Hematopoietic multipotent progenitor cell treated with erythropoietin and hydrocortisone succinate and interleukin-3 and kit ligand, for 6 days (in vitro differentiated cells): Measurements from ENCODE around the gene NAA80.

Experiments
- DNase-seq: peaks from one replicate; pipeline ENCODE4 v3.0.0-alpha.2; 2015

Gene NAA80, protein sequence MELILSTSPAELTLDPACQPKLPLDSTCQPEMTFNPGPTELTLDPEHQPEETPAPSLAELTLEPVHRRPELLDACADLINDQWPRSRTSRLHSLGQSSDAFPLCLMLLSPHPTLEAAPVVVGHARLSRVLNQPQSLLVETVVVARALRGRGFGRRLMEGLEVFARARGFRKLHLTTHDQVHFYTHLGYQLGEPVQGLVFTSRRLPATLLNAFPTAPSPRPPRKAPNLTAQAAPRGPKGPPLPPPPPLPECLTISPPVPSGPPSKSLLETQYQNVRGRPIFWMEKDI

DNA sequence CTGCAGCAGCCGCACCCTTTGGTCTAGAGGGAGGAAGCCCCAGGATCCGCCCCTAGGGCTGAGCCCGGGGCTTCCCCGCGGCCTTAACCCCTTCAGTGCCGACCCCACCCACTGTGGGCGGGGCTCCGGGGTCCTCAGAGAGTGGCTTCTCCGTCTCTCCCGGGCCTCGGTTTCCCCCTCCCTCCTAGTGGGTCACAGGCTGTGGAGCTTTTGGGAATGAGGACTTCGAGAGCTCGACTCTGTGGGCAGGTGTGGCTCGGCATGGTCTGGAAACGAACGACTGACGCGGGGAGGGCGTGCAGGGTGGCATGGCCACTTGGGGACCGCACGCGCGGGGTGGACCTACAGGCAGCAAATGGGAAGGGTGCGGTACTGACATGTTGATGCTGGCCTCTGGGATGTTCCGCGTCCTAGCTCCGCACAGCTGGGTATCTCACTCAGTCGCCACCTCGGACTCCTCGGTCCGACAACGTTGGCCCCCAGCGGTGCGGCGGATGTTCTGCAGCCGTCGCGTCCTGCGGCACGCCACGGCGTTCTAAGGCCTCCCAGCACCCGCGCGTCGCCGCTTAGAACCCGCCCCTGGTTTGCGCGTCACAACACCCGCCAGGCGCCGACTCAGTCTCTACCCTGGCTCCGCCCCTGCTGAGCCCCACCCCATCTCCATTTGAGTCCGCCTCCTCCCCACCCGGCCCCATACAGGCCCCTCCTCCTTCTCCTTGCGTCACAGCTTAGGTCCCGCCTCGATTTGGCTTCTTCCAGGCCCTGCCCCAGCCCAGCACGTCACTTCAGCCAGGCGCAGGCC, at the start of gene NAA80, which contains the start of gene HYAL3:
NAA80 (minus strand) TSS at position 570 of the 802 bp plus-strand sequence. CDS start 1,942 bp downstream, outside the sequence.
HYAL3 (minus strand) TSS at position 570 of the 802 bp plus-strand sequence. CDS start 3,803 bp downstream, outside the sequence.
- peak; percentile 99 for DNase-seq

DNA sequence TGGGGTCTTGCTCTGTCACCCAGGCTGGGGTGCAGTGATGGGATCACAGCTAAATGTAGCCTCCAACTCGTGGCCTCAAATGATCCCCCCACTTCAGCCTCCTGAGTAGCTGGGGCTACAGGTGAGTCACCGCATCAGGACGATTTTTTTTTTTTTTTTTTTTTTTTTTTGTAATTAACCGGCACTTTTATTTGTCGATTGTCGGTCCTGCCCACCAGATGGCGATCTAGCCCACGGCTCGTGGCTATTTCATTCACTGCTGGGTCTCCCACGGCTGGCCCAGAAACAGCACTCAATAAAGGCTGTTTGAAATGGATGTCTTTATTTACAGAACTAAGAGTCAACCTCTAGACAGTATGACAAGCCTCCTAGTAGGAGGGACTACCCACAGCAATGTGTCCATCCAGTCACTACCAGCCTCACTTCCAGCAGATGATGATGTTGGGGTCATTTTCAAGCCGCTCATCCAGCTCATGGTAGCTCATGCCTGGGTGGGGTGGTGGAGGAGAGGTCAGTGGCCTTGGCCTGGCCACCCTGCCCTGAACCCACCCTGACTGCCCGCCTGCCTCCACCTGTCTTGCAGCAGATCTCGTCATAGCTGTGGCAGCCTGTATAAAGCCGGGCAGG, 48.1 kb upstream of the NAA80 start:
- DNase-seq: peak; percentile 90

DNA sequence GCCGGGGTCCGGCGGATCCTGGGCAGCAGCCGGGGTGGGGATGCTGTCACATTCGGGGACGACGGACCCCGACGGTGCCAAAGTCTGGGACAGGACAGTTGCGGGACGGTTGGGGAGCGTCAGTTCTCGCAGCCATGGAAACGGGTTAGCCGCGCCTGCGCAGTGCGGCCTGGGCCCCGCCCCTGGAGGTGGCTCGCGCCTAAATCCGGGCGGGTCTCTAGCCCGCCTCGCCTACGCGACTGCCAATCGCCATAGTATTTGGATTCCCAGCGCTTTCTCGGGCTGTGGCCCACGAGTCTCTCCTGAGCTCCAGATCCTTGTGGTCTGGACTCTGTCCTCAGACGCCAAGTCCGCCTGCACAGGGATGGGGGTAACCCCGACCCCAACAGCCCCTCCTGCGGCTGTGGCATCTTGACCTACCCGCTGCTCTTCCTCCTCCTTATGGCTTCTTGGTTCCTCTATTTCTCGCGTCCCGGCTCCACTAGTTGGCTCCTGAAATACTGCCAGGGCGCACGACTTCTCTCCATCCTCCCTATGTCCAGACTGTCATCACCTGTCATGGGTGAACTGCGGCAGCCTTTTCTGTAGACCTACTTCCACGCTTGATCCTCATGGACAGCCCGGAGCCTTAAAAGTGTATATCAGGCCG, 46.5 kb upstream of the NAA80 start, which contains the start of gene ZMYND10:
ZMYND10 (minus strand) TSS at position 147 of the 649 bp plus-strand sequence. CDS start 153 bp downstream, outside the sequence.
- DNase-seq: peak; percentile 90

DNA sequence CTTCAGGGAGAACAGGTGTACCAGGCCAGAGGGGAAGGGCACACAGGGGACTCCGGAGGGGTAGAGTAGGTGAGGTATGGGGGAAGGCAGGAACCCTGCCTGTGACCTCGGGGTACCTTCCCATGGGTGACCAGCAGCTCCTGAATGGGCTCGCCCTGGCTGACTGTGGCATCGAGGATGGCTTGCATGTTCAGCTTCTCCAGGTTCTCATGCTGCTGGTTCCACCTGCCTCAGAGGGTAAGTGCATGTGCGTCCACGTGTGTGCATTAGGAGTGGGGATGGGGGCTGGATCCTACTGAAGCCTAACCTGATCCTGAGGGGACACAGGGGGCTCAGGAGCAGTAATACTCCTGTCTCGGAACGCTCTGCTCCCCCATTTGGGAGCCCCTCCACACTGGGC, 45.8 kb upstream of the NAA80 start:
- no peak for DNase-seq

DNA sequence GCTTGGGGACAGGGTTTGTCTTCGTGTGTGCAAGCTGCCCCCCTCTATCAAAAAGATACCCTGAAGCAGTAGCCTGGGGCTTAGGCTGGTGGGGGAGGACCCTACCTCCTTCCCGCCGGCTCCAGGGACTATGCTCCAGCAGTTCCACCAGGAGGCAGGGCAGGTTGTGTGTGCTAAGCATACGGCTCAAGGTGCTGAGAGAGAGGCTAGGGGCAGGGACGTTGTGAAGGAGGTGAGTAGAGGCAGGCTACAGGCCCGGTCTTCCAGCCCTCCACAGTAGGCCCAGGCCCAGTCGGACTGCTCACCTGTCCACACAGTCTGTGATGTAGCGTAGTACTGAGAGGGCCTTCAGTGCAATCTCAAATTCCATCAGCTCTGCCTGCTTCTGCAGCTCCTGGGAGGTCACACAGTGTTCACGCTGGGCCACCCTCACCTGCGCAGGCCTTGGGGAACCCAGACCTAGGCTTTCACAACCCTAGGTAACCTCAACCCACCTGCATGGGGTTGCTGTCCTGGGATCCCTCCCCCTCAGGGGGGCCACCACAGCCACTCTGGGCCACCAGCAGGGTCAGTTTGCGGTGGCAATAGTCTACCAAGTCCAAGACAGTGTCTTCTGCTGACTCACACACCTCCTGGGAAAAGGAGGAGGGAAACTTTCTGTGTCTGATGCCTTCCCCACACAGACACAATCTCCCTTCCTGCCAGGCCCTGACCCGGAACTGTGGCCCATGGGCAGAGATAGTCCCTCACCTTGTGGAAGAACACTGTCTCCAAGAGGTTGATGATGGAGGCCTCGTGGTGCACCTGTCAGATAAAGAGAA, 43.8 kb upstream of the NAA80 start:
- no peak for DNase-seq

DNA sequence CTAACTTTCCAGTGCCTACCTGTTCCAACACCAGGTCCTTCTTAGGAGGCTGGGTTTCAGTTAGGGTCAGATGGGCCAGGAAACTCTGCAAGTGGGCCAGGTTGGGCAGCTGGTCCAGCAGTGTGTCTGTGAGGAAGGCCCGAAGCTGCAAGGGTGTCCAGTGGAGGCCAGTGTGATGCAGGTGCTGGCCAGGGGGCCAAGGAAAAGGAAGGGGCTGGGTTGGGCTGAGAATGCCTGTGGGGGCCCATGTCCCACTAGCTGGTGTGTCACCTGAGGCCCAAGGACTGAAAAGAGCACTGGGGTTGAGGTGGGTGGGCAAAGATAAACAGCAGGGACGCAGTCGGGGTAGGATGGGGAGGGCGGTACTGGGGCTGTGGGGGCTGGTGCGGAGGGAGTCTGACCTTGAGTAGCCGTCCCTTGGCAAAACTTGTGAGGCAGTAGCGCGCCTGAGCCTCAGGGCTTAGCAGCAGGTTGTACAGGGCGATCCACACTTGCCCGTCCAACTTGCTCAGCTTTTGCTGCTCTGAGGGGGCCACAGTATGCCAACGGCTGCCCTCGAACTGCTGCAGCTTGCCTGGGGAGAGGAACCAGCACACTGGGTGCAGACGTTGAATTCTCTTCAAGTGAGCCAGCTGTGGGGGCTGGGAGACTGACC, 42.9 kb upstream of the NAA80 start:
- DNase-seq: no peak

DNA sequence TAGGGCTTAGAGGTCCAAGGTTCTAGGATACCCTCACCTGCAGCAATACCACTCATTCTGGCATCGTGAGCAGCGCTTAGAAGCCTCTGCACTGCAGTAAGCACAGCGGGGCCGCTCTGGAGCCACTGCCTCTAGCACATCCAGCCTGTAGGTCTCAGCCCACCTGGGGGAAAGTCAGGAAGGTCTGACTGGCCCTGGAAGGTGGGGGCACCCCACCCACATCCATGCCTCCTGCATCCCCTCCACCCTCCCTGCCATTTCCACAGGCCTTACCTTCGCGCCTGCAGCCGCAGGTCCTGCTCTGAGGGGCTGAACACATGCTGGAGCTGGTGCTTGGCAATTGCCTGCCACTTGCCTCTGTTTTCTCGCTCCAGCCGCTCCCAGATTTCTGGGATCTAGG, 42.3 kb upstream of the NAA80 start:
- no peak for DNase-seq

DNA sequence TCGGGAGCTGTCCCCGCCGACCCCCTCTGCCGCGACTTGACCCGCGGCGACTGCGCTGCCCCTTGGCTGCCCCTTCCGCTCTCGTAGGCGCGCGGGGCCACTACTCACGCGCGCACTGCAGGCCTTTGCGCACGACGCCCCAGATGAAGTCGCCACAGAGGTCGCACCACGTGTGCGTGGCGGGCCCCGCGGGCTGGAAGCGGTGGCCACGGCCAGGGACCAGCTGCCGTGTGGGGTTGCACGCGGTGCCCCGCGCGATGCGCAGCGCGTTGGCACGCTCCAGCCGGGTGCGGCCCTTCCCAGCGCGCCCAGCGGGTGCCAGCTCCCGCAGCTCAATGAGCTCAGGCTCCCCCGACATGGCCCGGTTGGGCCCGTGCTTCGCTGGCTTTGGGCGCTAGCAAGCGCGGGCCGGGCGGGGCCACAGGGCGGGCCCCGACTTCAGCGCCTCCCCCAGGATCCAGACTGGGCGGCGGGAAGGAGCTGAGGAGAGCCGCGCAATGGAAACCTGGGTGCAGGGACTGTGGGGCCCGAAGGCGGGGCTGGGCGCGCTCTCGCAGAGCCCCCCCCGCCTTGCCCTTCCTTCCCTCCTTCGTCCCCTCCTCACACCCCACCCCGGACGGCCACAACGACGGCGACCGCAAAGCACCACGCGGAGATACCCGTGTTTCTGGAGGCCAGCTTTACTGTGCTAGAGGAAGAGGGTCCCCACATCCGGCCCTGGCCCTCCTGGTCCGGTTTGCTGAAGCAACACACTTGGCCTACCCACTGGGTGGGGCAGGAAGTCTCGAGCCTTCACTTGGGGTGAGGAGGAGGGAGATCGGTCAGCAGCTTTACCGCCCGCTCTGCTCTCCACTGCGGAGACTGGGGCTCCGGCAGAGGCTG, 41.5 kb upstream of the NAA80 start, which contains the start of gene RASSF1:
RASSF1 (minus strand) TSS at position 389 of the 882 bp plus-strand sequence; CDS start at position 358, 31 bp downstream.
- peak; percentile 95 for DNase-seq

DNA sequence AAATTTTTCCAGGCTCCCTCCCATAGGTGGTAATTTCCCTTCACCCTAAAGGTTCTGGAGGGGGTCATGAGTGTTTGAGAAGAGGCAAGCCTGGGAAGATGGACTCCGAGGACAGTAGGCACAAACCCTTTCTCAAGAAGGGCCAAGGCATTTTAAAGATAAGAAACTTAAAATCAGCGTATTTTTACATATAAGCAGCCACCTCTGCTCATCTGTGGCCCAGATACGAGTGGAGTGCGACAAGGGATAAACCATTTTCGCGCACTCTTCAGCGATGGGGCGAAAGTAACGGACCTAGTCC, 40.9 kb upstream of the NAA80 start:
- DNase-seq: peak; percentile 60

DNA sequence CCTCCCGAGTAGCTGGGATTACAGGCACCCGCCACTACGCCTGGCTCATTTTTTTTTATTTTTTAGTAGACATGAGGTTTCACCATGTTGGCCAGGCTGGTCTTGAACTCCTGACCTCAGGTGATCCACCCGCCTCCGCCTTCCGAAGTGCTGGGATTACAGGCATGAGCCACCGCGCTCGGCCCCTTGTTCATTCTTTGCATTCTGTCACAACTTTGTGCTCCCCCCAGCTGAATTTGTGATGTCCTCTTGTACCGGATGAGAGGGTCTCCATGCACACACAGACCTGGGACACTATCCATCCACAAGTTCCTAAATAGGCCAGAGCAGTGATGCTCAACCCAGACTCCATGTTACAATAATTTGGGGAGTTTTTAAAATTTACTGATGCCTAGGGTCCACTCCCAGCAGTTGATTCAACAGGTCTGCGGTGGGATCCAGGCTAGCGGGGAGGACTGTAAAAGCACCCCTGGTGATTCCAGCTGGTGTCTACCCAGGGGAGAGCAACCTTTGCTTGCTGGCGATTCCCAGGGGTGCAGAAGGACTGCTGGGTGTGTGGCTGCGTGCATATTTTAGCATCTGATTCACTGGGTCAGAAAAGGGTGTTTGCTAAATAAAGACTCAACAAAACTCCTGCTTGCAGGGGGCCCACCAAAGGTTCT, 40.4 kb upstream of the NAA80 start:
- DNase-seq: no peak

DNA sequence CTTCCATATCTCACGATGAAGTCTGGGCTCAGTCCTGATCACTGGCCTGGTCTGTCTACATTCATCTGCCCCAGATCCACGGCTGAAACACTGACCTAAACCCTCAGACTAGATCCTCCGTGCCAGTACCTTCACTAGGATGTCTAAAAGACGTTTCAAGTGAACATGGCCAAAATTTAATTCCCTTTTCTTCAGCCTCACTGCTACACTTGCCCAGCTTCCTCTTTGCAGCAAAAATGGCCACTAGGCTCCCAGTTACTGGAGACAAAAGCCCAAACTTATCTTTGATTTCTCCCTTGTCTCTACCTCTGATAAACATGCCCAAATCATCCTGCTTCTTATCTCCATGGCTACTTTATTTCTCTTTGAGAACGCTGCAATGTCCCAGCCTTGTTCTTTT, 39.8 kb upstream of the NAA80 start:
- peak; percentile 78 for DNase-seq

DNA sequence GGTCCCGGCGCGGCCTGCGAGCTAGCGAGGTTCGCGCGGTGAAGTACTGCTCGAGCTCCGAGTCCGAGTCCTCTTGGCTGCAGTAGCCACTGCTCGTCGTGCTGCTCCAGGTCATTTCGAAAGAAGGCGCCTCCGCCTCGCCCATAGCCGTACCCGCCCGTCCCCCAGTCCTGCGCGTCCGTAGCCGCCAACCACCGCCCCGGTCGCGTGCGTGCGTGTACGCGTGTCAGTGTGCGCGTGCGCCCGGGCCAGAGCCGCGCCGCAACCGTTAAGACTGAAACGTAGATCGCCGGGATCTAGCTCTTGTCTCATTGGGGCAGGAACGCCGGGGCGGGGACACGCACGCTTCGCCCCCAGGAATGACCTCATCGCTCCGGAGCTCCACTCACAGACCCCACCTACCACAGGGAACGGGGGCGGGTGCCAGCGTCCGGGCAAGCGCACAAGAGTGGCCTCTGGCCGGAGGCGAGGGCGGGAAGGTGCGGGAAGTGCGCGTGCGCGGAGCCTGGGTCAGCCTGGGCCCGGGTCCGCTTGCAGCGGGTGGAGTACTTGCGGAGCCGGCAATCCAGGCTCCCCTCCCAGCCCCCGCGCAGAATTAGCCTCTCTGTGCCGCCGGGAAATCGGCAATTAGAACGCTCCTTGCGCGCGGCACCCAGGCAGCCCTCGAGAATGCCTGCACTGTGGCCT, 38.1 kb upstream of the NAA80 start:
- DNase-seq: peak; percentile 99

DNA sequence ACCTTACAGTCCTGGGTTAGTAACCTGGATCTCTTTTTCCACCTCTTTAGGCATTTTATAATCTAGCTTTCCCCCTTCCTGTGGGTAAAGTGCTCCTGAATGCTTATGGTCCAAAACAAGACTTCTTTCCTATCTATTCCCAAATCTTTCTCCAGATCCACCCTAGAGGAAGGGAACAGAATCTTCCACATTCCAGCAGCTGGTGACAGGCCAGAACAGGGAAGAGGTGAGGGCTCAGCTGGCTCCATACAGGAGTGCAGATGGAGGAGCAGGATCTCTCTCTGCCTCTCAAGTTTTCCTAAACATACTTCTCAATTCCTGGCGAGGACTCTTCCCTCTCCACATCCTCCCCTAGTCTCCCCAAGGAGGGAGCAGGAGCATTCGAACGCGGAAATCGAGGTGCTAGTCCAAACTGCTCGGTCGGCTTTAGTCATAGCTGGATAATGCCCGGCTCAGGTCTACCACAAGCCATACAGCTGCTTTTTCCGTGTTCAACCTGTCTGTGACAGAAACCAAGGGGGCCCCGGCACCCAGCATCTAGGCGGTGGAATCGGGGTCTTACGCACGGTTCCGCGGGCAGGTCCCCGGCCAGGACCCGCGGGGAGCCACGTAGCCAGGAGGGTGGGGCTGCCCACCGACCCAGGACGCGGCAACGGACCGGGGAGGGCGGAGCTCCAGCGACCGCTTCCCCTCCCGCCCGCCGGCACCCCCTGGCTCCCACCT, 37.4 kb upstream of the NAA80 start:
- DNase-seq: no peak

DNA sequence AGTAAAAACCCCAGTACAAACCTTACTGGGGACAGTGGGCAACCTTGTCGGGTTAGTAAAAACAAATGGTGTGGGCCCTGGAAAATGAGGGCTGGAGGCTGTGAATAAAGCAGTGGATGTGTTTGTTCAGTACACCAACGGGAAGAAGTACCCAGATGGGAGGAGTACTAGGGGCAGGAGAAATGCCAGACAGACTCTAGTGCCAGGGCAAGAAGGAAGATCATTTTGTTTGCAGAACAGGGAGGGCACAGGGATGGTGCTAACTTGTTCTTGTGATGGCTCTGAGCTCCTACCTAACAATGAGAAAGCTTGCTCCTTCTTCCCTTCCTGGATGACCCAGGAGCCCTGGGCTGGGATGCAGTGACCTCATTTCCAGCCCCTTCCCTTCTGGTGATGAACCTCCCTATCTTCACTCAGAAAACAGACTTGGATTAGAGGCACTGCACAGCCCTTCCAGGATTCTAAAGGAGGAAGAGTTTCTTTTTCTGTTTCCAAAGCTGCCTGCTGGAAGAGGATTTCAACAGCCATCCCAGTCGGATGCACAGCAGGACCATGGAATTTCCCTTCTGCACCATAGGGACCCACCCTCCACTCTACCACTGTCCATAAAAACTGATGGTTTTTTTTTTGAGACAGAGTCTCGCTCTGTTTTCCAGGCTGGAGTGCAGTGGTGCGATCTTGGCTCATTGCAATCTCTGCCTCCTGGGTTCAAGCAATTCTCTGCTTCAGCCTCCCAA, 35.3 kb upstream of the NAA80 start:
- DNase-seq: no peak

DNA sequence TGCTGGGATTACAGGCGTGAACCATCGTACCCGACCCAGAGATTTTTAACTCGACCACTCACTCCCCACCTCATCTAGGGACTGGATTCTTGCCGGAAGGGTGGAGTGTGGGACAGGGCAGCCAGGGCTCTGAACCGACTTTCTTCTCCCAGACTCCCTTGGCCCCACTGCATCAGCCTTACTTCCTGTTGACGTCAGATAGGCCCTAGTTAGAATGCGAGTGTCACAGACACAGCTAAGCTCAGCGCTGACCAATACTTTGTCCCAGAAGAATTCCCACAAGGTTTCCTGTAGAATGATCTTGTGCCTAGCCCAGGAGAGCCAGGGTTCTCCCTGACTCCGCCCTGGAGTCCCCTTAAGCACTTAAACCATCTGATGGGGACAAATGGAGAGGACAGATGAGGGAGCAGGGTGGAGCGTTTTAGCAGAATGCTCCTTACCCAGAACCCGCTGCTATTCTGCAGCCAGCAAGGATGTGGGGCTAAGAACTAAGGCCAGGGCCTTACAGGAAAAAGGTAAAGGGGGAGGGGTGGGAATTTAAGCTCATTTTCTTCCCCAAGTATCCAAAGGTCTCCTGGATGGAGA, 34.6 kb upstream of the NAA80 start:
- DNase-seq: no peak

DNA sequence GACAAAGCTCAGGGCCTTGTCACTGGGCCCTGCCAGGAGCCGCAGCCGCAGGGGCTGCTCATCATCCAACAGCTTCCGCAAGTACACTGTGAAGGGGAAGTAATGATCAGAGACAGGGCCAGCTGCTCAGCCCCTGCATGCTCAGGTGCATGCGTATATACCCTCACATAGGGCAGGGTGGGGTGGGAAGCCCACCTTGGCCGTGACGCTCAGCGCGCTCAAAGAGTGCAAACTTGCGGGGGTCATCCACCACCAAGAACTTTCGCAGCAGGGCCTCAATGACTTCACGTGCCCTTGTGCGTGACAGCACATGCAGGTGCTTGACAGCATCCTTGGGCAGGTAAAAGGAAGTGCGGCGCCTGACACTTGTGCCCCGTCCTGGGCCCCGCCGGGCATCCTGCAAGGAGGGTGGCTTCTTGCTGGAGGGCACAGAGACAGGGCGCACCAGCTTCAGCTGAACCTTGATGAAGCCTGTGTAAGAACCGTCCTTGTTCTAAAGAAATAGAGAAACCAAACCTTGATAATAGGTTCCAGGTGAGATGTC, 32.2 kb upstream of the NAA80 start:
- no peak for DNase-seq

DNA sequence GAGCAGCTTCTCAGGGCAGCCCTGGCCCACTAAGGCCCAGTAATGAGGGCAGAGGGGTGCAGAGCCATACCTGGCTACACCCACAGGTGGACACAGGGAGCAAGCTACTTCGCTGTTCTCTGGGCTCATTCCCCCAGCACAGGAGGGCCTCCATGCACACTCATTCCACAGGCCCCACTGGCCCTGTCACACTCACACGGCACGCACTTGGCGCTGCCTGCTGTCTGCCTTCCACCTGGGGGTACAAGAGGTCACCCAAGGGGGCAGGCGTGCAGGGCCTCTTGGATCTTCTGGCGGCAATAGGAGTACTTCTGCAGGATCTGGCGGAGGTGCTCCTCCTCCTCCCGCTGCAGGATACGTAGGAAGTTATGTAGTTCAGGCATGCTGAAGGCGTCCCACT, 31.1 kb upstream of the NAA80 start:
- DNase-seq: no peak
